Sciatic nerve (tissue), 2 donors: ENCODE data around the gene RHBDL2. TPM values are rescaled to one million over a fixed set of nuclear protein-coding genes. Genes with fewer than 3 reads are reported as not detected.
"Not testable (repeated sequence)": the region's sequence is repeated elsewhere in the genome, so short reads cannot be mapped to it uniquely, and the experiment has no call there.

Experiments used
- ATAC-seq: fragments of 200-7000 bp; cut with Tn5 transposase; one replicate; pipeline ENCODE4 v1.9.1; 2020; ENCODE audit warnings: mild to moderate bottlenecking, moderate library complexity
- DNase-seq: peaks from one replicate; pipeline ENCODE4 v3.0.0-alpha.2; 2020; ENCODE audit warnings: low spot score
- intact Hi-C: fragments of 100-400 bp; cut with DNase I; formaldehyde crosslinking; loops from one replicate; pipeline ENCODE4 v1.14.2; 2022
- total RNA-seq: library from RNA; stranded (reverse); fragmentation: NEBNext Ultra II Directional; extraction: Animal tissue kit (Norgen Biotek cat#: 25700); gene quantifications from one replicate; pipeline ENCODE4 v1.2.1, GENCODE V29; 2021
- donor health status: DM: no; HTN: no; CAD: no.
- donor health status: DM: no; HTN: no; CAD: no.

Gene RHBDL2
- total RNA-seq, 1 donor from 2014 or later: 0.22 TPM

- no peak for DNase-seq
- intact Hi-C loops: no loop called here
- ATAC-seq: peak; percentile 26
These were observed 537 bp downstream of the RHBDL2 start for GRCh38 chr1:38941093-38941492.

- DNase-seq (no peak), ATAC-seq (no peak)
- intact Hi-C loops: no loop called here
These were observed 1.1 kb downstream of the RHBDL2 start for GRCh38 chr1:38940339-38941047.

- intact Hi-C loops: no loop called here
- DNase-seq (no peak), ATAC-seq (no peak)
These were observed 2.8 kb downstream of the RHBDL2 start for GRCh38 chr1:38938722-38939260.

- ATAC-seq (no peak), DNase-seq (no peak)
- intact Hi-C loops: no loop called here
These were observed 9.1 kb downstream of the RHBDL2 start for GRCh38 chr1:38932571-38932970.

- intact Hi-C loops: no loop called here
- no peak for DNase-seq
- ATAC-seq: no peak
These were observed 12.2 kb downstream of the RHBDL2 start for GRCh38 chr1:38929476-38929875.

- intact Hi-C loops: no loop called here
- DNase-seq: no peak
- ATAC-seq: no peak
These were observed 12.6 kb downstream of the RHBDL2 start for GRCh38 chr1:38929054-38929453.

GRCh38 chr1:38926091-38926490 is 15.5 kb downstream of the RHBDL2 start:
- no peak for ATAC-seq
- intact Hi-C loops: no loop called here
- no peak for DNase-seq

- intact Hi-C loops: no loop called here
- ATAC-seq (no peak), DNase-seq (no peak)
These were observed 16.2 kb downstream of the RHBDL2 start for GRCh38 chr1:38925391-38925790.

GRCh38 chr1:38923607-38924006 is 18.0 kb downstream of the RHBDL2 start:
- intact Hi-C loops: no loop called here
- no peak for DNase-seq
- ATAC-seq: no peak

GRCh38 chr1:38919130-38919529 is 22.5 kb downstream of the RHBDL2 start:
- no peak for DNase-seq

GRCh38 chr1:38918568-38918967 is 23.1 kb downstream of the RHBDL2 start:
- ATAC-seq (no peak), DNase-seq (no peak)

More at GRCh38 chr1:38919130-38919529, 22.5 kb downstream of the RHBDL2 start:
- ATAC-seq: no peak
- intact Hi-C loops: no loop called here

GRCh38 chr1:38917772-38918171 is 23.9 kb downstream of the RHBDL2 start:
- DNase-seq: no peak
- no peak for ATAC-seq
- intact Hi-C loops: no loop called here

More at GRCh38 chr1:38918568-38918967, 23.1 kb downstream of the RHBDL2 start:
- intact Hi-C loops: no loop called here

GRCh38 chr1:38917337-38917736 is 24.3 kb downstream of the RHBDL2 start:
- intact Hi-C loops: no loop called here
- DNase-seq (no peak), ATAC-seq (no peak)

GRCh38 chr1:38915352-38915948 is 26.2 kb downstream of the RHBDL2 start:
- ATAC-seq: no peak
- DNase-seq: no peak

GRCh38 chr1:38914908-38915307 is 26.7 kb downstream of the RHBDL2 start:
- ATAC-seq, intact Hi-C loops, DNase-seq: not testable (repeated sequence)

More at GRCh38 chr1:38915352-38915948, 26.2 kb downstream of the RHBDL2 start:
- intact Hi-C loops: no loop called here

- intact Hi-C loops: loop anchor here (1.0 kb wide), 1 partner anchor 33 kb away; no protein-coding TSS in a partner anchor
- no peak for ATAC-seq
These were observed 32.8 kb downstream of the RHBDL2 start for GRCh38 chr1:38908821-38909220.

GRCh38 chr1:38905985-38906384 is 35.6 kb downstream of the RHBDL2 start:
- intact Hi-C loops: no loop called here
- no peak for DNase-seq
- ATAC-seq: no peak

More at GRCh38 chr1:38908821-38909220, 32.8 kb downstream of the RHBDL2 start:
- DNase-seq: no peak

- DNase-seq (no peak), ATAC-seq (no peak)
- intact Hi-C loops: no loop called here
These were observed 42.1 kb downstream of the RHBDL2 start for GRCh38 chr1:38899560-38899959.

- intact Hi-C loops: no loop called here
- no peak for ATAC-seq
- no peak for DNase-seq
These were observed 42.9 kb downstream of the RHBDL2 start for GRCh38 chr1:38898653-38899230.

- ATAC-seq (no peak), DNase-seq (no peak)
- intact Hi-C loops: no loop called here
These were observed 45.5 kb downstream of the RHBDL2 start for GRCh38 chr1:38896169-38896568.
